ENCODE results near the gene ITPR2.

Gene ITPR2

GRCh38 chr12:26799741-26800140, 33.3 kb downstream of the ITPR2 start:
- TF ChIP-seq CTCF (IDR thresholded peaks at IDR 0.05; ENCODE audit: low read depth, low read length), result no peak
- H3K4me3 ChIP-seq (ENCODE audit: low read depth, low read length), result no peak overlapping the region

GRCh38 chr12:26798640-26799039, 34.4 kb downstream of the ITPR2 start:
- no peak overlapping the region for H3K4me3 ChIP-seq (ENCODE audit: low read depth, low read length)
- TF ChIP-seq CTCF (IDR thresholded peaks at IDR 0.05; ENCODE audit: low read depth, low read length), result no peak

- no peak for TF ChIP-seq CTCF (IDR thresholded peaks at IDR 0.05; ENCODE audit: low read depth, low read length)
- no peak overlapping the region for H3K4me3 ChIP-seq (ENCODE audit: low read depth, low read length)
These were observed 35.0 kb downstream of the ITPR2 start for GRCh38 chr12:26798023-26798422.

- TF ChIP-seq CTCF (IDR thresholded peaks at IDR 0.05; ENCODE audit: low read depth, low read length), result no peak
These were observed 37.1 kb downstream of the ITPR2 start for GRCh38 chr12:26795910-26796309.

GRCh38 chr12:26791301-26791791, 41.6 kb downstream of the ITPR2 start:
- no peak for TF ChIP-seq CTCF (IDR thresholded peaks at IDR 0.05; ENCODE audit: low read depth, low read length)

More at GRCh38 chr12:26795910-26796309, 37.1 kb downstream of the ITPR2 start:
- H3K4me3 ChIP-seq (ENCODE audit: low read depth, low read length), result no peak overlapping the region

GRCh38 chr12:26790645-26790994, 42.4 kb downstream of the ITPR2 start:
- TF ChIP-seq CTCF (IDR thresholded peaks at IDR 0.05; ENCODE audit: low read depth, low read length), result no peak
- H3K4me3 ChIP-seq (ENCODE audit: low read depth, low read length), result no peak overlapping the region

More at GRCh38 chr12:26791301-26791791, 41.6 kb downstream of the ITPR2 start:
- H3K4me3 ChIP-seq (ENCODE audit: low read depth, low read length), result no peak overlapping the region

GRCh38 chr12:26789731-26790644, 43.0 kb downstream of the ITPR2 start:
- no peak overlapping the region for H3K4me3 ChIP-seq (ENCODE audit: low read depth, low read length)
- TF ChIP-seq CTCF (IDR thresholded peaks at IDR 0.05; ENCODE audit: low read depth, low read length), result no peak
